ENCODE measurements around the gene RFNG.
A peak's percentile ranks its signal among the peaks of the same experiment; 100 is the strongest.

The RFNG gene

DNA sequence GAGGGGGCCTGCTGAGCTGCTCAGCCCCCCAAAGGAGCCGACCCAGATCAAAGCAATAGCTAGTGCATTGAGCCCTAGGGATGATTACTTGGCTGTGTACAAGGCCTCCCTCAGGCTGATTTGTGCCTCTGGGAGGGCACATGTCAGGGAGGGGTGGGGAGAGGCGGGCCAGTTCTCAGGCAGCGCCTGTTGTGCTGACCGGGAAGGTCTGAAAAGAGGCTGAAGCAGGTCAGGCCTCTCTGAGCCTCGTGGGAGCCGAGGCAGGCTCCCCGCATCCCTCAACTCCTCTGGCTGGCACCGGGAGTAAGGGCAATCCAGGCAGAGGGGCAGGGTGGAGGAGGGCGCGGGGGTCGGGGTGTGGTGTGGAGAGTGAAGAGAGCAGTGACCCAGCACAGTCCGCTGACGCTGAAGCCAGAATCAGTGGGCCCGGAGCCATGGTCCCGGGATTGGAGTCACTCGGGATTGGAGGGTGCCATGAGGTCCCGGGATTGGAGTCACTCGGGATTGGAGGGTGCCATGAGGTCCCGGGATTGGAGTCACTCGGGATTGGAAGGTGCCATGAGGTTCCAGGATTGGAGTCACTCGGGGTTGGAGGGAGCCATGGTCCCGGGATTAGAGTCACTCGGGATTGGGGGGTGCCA is 17.1 kb downstream of the RFNG start:
- no peak overlapping the region for H3K27ac ChIP-seq (replicated peaks)
- no peak for DNase-seq (ENCODE audit: low read depth in 1 of 2, low spot score in 1 of 2)
- TF ChIP-seq POLR2AphosphoS5 (IDR thresholded peaks at IDR 0.05; ENCODE audit: low read depth): peak; percentile 29; the same call in 1 of the 2 replicates
- TF ChIP-seq, protein P1, sequence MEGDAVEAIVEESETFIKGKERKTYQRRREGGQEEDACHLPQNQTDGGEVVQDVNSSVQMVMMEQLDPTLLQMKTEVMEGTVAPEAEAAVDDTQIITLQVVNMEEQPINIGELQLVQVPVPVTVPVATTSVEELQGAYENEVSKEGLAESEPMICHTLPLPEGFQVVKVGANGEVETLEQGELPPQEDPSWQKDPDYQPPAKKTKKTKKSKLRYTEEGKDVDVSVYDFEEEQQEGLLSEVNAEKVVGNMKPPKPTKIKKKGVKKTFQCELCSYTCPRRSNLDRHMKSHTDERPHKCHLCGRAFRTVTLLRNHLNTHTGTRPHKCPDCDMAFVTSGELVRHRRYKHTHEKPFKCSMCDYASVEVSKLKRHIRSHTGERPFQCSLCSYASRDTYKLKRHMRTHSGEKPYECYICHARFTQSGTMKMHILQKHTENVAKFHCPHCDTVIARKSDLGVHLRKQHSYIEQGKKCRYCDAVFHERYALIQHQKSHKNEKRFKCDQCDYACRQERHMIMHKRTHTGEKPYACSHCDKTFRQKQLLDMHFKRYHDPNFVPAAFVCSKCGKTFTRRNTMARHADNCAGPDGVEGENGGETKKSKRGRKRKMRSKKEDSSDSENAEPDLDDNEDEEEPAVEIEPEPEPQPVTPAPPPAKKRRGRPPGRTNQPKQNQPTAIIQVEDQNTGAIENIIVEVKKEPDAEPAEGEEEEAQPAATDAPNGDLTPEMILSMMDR (IDR thresholded peaks at IDR 0.05; ENCODE audit: insufficient read depth, low read length): no peak
- TF ChIP-seq, protein P2, sequence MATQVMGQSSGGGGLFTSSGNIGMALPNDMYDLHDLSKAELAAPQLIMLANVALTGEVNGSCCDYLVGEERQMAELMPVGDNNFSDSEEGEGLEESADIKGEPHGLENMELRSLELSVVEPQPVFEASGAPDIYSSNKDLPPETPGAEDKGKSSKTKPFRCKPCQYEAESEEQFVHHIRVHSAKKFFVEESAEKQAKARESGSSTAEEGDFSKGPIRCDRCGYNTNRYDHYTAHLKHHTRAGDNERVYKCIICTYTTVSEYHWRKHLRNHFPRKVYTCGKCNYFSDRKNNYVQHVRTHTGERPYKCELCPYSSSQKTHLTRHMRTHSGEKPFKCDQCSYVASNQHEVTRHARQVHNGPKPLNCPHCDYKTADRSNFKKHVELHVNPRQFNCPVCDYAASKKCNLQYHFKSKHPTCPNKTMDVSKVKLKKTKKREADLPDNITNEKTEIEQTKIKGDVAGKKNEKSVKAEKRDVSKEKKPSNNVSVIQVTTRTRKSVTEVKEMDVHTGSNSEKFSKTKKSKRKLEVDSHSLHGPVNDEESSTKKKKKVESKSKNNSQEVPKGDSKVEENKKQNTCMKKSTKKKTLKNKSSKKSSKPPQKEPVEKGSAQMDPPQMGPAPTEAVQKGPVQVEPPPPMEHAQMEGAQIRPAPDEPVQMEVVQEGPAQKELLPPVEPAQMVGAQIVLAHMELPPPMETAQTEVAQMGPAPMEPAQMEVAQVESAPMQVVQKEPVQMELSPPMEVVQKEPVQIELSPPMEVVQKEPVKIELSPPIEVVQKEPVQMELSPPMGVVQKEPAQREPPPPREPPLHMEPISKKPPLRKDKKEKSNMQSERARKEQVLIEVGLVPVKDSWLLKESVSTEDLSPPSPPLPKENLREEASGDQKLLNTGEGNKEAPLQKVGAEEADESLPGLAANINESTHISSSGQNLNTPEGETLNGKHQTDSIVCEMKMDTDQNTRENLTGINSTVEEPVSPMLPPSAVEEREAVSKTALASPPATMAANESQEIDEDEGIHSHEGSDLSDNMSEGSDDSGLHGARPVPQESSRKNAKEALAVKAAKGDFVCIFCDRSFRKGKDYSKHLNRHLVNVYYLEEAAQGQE (IDR thresholded peaks at IDR 0.05; ENCODE audit: insufficient replicate concordance, low read depth): no peak

DNA sequence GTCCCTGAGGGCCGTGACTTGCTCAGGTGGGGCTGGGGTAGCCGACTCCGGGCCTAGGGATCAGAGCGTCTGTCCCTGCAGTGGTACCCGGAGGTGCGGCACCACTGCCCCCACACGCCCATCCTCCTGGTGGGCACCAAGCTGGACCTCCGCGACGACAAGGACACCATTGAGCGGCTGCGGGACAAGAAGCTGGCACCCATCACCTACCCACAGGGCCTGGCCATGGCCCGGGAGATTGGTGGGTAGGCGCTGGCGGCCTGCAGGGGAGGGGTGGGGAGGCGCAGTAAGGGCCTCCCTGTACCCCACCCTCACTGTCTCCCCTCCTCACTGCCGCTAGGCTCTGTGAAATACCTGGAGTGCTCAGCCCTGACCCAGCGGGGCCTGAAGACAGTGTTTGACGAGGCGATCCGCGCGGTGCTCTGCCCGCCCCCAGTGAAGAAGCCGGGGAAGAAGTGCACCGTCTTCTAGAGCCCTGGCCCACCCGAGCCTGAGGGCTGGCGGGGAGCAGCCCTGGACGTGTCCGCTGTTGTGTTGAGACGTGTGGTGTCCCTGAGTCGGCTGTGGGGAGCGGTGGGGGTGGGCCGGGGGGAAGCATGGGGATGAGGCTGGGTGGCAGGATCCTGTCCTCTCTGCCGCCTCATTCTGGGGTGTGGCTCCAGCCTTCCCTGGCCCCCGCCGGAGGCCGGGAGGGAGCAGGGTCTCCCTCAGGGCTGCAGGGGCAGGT is 18.1 kb downstream of the RFNG start:
- no peak overlapping the region for H3K4me3 ChIP-seq (replicated peaks; ENCODE audit: insufficient read depth, low read length)
- no peaks in the 10 kb centered on the region for H3K27me3 ChIP-seq (ENCODE audit: insufficient read depth, poor library complexity, severe bottlenecking)
- TF ChIP-seq SPI1 (IDR thresholded peaks at IDR 0.05; ENCODE audit: borderline replicate concordance, low read depth) (no peak), POLR2AphosphoS5 (IDR thresholded peaks at IDR 0.05; ENCODE audit: low read depth) (no peak), GABPA (IDR thresholded peaks at IDR 0.05; ENCODE audit: low read depth) (no peak)
- TF ChIP-seq, protein P2 (IDR thresholded peaks at IDR 0.05; ENCODE audit: insufficient replicate concordance, low read depth): no peak
- TF ChIP-seq, protein P1 (IDR thresholded peaks at IDR 0.05; ENCODE audit: insufficient read depth, low read length): no peak
- no peak for DNase-seq (ENCODE audit: low read depth in 1 of 2, low spot score in 1 of 2)
- H3K27ac ChIP-seq (replicated peaks): no peak overlapping the region

More for the DNA sequence above, 17.1 kb downstream of the RFNG start:
- no peaks in the 10 kb centered on the region for H3K27me3 ChIP-seq (ENCODE audit: insufficient read depth, poor library complexity, severe bottlenecking)
- H3K4me3 ChIP-seq (replicated peaks; ENCODE audit: insufficient read depth, low read length): no peak overlapping the region

DNA sequence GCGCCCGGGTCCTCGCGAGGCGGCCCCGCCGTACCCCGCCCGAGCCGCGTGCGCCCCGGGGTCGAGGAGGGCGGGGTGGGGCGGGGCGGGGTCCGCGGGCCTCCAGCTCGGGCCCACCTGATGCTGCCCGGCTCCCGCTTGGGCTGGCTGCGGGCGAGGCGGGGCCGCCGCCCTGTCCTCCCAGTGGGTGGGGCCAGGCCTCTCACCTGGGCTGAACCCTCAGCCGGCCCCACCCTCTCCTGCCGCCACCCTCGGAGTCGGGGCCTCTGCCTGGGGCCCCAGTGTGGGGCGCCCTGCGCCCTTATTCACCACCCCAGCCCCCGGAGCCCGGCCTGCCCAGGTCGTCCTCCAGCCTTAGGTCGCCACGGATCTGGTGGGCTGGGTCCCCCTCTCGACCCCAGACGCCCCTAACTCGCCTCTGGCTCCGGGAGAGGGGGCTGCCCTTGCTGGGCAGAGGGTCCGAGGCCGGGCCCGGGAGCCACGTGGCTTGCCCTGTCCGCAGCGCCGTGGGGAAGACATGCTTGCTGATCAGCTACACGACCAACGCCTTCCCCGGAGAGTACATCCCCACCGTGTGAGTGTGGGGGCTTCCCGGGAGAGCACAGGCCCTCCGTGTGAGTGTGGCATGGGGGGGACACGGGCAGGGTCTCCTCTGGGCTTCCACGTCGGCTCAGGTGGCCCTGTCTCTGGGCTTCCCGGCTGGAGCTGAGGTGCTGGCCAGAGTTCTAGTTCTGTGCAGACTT is 19.6 kb downstream of the RFNG start:
- Histone ChIP-seq H3K27me3 (ENCODE audit: insufficient read depth, poor library complexity, severe bottlenecking) (no peaks in the 10 kb centered on the region), H3K4me3 (replicated peaks; ENCODE audit: insufficient read depth, low read length) (peak overlapping the region; percentile 57), H3K27ac (replicated peaks) (peak overlapping the region; percentile 62)
- peak; percentile 48 to 65 for DNase-seq (ENCODE audit: low read depth in 1 of 2, low spot score in 1 of 2)
- TF ChIP-seq SPI1 (IDR thresholded peaks at IDR 0.05; ENCODE audit: borderline replicate concordance, low read depth): no peak
- no peak for TF ChIP-seq POLR2AphosphoS5 (IDR thresholded peaks at IDR 0.05; ENCODE audit: low read depth)
- TF ChIP-seq, protein P2 (IDR thresholded peaks at IDR 0.05; ENCODE audit: insufficient replicate concordance, low read depth): no peak
- TF ChIP-seq, protein P1 (IDR thresholded peaks at IDR 0.05; ENCODE audit: insufficient read depth, low read length): no peak
- TF ChIP-seq GABPA (IDR thresholded peaks at IDR 0.05; ENCODE audit: low read depth): no peak
